DMS79 treated with DMSO at 0.1 percent for 48 hours (cell line): ENCODE data around the gene GRIN2D.

Source experiments
- DNase-seq: peaks from one replicate; lab custom pipeline; 2025; lab: John Stamatoyannopoulos, UW

GRIN2D gene

GRCh38 chr19:48393559-48394330, at the start of gene GRIN2D:
GRIN2D (plus strand) TSS chr19:48393668; CDS start chr19:48398393, 4,725 bp downstream.
- no peak for DNase-seq

GRCh38 chr19:48344892-48345291, 48.6 kb upstream of the GRIN2D start:
- DNase-seq, result no peak

DNA sequence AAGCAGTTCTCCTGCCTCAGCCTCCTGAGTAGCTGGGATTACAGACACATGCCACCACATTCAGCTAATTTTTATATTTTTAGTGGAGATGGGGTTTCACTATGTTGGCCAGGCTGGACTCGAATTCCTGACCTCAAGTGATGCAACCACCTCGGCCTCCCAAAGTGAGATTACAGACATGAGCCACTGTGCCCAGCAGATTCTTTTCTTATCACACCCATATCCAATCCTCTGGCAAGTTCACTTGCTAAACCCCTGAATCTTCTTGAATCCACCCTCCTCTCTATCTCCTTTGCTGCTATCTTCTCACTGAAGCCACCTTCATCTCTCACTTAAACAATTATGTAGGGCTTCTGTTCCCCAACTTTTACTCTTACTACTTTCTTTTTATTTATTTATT, 47.3 kb upstream of the GRIN2D start:
- DNase-seq, result no peak

- no peak for DNase-seq
These were observed 45.4 kb upstream of the GRIN2D start for GRCh38 chr19:48348045-48348444.

GRCh38 chr19:48348737-48349136, 44.7 kb upstream of the GRIN2D start:
- no peak for DNase-seq

GRCh38 chr19:48350856-48351255, 42.6 kb upstream of the GRIN2D start:
- no peak for DNase-seq

DNA sequence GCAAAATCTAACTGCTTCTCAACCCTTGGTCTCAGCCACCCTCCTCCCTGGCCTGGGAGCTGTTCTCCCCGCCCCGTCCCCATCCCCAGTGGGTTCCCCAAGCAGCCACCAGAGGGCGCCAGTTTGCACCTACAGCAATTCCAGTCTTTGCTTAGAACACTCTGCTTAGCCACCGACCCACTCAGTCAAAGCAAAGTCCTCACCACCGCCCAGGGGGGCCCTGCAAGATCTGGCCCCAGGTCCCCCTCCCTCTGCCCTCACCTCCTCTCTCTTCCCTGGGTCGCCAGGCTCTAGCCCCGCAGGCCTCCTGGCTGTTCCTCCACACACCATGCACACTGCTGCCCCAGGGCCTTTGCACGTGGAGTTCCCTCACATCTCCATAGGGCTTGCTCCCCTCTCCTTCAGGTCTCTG, 42.1 kb upstream of the GRIN2D start:
- DNase-seq, result no peak

GRCh38 chr19:48353677-48354076, 39.8 kb upstream of the GRIN2D start:
- no peak for DNase-seq

GRCh38 chr19:48354332-48354992, 39.0 kb upstream of the GRIN2D start:
- no peak for DNase-seq

GRCh38 chr19:48355365-48355954, 38.0 kb upstream of the GRIN2D start:
- no peak for DNase-seq

DNA sequence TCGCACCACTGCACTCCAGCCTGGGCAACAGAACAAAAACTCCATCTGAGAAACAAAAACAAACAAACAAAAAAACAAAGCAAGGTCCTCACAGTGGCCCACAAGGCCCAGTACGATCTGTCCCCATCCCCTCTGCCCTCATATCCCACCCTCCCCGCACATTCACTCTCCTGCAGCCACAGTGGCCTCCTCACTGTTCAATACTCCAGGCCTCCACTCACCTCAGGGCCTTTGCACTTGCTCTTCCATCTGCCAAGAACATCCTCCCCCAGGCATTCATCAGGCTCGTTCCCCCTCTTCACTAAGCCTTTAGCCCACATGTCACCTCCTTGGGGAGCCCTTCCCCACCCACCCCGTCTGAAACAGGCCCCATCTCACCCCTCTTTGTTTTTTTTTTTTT, 34.3 kb upstream of the GRIN2D start:
- no peak for DNase-seq

DNA sequence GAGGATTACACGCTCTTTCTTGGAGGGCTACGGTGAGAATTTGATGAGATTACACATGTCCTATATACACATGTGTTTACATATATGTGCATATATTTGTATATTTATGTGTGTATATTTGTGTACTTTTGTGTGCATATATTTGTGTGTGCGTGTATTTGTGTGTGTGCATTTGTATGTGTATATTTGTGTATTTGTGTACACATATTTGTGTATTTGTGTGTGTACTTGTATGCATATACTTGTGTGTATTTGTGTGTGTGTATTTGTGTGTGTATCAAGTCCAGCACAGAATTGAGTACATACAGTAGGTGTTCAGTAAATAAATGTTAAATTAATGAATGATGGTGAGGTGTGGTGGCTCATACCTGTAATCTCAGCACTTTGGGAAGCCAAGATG, 31.6 kb upstream of the GRIN2D start:
- no peak for DNase-seq

- DNase-seq, result peak; percentile 95
These were observed 30.6 kb upstream of the GRIN2D start for GRCh38 chr19:48362716-48363499.

DNA sequence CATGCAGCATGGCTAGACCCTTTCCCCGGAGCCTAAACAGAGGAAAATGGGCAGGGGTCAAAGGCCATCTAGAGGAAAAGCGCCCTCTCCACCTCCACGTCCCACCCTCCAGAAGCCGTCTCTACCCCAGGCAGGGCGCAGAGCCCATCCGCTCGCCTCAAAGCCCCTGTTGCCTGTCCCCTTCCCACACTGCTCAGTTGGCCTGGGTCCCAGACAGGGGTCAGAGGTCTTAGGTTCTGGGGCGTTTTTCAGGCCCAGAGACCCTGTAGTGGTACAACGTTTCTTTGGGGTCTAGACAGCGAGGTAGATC, 30.0 kb upstream of the GRIN2D start:
- no peak for DNase-seq

DNA sequence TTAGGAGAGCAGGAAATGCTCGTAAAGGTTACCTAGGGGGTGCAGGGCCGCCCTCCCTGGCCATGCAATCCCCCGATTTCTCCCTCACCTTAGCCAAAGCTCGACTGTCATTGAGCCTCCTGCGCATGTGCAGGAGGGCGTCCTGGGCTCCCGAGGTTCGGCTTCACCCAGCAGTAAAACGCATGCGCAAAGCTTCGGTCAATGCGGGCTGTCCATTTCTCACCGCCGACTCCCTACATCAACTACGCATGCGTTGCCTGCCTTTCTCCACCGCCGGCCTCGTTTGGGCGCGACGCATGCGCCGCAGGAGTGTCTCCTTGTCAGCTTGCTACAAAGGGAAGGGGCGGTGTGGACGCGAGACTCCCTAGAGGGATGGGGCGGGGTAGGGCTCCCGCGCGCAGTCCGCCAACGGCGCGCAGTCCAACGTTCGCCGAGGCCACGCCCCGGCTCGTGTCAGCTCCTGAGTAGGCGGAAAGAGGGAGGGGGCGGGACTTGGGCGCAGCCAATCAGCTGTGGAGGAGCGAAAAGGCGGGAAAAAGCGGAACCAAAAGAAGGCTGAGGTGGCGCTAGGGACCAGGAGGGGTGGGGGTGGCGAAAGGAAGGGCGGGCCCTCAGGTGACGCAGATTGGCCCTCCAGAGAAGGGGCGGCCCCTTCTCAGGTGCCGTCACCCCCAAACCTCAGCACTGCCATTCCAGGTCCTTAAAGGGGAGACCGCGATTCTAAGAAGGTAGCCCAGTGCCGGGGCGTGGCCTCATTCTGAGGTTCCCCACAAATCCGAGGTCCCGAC, 29.5 kb upstream of the GRIN2D start, which contains the start of the genes SYNGR4 and TMEM143:
TSS of gene SYNGR4 (plus strand) at position 558 of the 788 bp plus-strand sequence. CDS start 1,476 bp downstream, outside the sequence.
TSS of gene TMEM143 (minus strand) at position 131 of the 788 bp plus-strand sequence. CDS start at position 111, 20 bp downstream.
- DNase-seq, result peak; percentile 97

DNA sequence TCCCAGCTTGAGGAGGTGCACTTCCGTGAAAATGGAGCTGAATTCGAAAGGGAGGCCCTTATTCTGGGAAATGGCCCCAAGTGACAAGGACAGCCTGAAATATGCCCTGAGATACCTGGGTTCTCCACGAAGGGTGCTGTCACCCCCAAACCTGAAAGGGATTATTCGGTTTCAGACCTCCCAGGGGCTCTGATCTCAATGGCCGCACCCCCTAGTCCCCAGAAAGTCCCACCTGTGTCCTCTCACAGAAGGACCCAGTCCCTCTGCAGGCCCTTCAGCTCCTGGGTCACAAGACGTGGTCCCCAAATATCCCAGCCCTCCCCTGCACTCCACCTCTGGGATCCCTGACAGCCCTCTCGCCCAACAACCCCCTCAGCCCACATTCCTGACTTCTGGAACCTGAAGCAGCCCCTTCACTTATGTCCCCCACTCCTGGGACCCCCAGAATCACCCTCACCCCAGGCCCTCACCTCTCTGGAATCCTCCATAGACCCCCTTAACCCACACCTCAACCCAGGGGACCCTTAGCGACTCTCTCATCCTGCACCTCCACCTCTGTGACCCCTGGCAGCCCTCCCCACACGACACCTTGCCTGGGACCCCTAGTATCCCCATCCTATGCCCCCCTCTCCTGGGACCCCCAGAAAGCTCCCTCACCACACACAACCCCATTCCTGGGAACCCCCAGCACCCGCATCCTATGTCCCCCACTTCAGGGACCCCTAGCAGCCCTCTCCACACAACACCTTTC, 28.7 kb upstream of the GRIN2D start:
- DNase-seq, result no peak

GRCh38 chr19:48365602-48366001, 27.9 kb upstream of the GRIN2D start:
- no peak for DNase-seq

GRCh38 chr19:48367855-48368254, 25.6 kb upstream of the GRIN2D start:
- no peak for DNase-seq

DNA sequence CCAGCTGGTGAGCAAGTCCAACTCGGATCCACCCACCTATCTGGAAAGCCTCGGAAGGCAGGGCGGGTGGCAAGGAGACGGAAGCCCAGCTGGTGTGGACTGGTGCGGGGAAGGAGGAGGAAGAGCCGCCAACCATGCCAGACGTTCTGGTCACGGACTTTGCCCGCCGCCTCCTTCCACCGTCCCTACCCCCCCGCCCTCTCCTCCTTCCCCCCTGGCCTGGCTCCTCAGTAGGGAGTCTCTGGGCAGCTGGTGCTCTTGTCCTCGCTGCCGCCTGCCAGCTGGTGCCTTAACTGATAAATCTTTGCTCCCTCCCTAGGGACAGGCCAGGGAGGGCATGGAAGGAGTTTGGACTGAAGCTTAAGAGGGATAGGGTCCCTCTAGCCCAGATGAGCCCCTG, 24.5 kb upstream of the GRIN2D start:
- DNase-seq, result no peak

GRCh38 chr19:48370955-48371354, 22.5 kb upstream of the GRIN2D start:
- DNase-seq, result no peak

DNA sequence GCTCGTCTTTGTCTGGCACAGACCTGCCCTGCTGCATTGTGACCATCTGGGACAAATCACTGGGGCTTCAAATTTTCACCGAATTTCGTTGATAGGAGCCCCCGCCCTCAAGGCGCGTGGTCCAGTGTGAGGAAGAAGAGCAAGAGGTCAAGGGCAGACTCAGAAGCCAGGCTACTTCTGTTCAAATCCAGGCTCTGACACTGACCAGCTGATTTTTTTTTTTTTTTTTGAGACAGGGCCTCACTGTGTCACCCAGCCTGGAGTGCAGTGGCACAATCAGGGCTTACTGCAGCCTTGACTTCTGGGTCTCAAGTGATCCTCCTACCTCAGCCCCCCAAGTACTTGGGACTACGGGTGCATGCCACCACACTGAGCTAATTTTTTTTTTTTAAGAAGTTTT, 22.1 kb upstream of the GRIN2D start:
- no peak for DNase-seq
